HEK293 (cell line): Measurements from ENCODE around the gene ASCC3.

Experiments used
- CTCF ChIA-PET: fragments of 350-600 bp; formaldehyde crosslinking; extraction: SDS; loops from one replicate; lab custom pipeline; 2021; ENCODE audit warnings: antibody characterized with exemption; lab: Yijun Ruan, JAX
- POLR2A ChIA-PET: fragments of 300-600 bp; formaldehyde crosslinking; extraction: SDS; loops from one replicate; lab custom pipeline; 2020; ENCODE audit warnings: antibody characterized with exemption, inconsistent platforms; lab: Yijun Ruan, JAX
- H3K27ac ChIP-seq: fragments of 200-500 bp; sonication (Bioruptor generic); 2 replicates; pipeline ENCODE4 v1.5.1; 2014; ENCODE audit warnings: low read depth, low read length, control low read depth, inconsistent platforms; ENCODE audit errors: extremely low read depth
- H3K36me3 ChIP-seq, 2 experiments: fragments of 200-500 bp in 1 of 2; sonication (Bioruptor generic) in 1 of 2; 1 replicate in 1 of 2; 2 replicates in 1 of 2; pipeline ENCODE4 v1.5.1; 2014 to 2017; ENCODE audit warnings: inconsistent platforms in 2 of 2, low read length in 2 of 2; ENCODE audit not compliant: control insufficient read depth in 2 of 2, insufficient read depth in 1 of 2
- H3K4me1 ChIP-seq: fragments of 200-500 bp; sonication (Bioruptor generic); 2 replicates; pipeline ENCODE4 v1.5.1; 2014; ENCODE audit warnings: mild to moderate bottlenecking, low read length, inconsistent platforms; ENCODE audit not compliant: control insufficient read depth, insufficient read depth
- H3K4me3 ChIP-seq: 2 replicates; pipeline ENCODE4 v1.5.1; 2011; ENCODE audit warnings: low read depth, mild to moderate bottlenecking, control low read depth, low read length, moderate library complexity
- H3K9me3 ChIP-seq: fragments of 200-500 bp; sonication (Bioruptor generic); 2 replicates; pipeline ENCODE4 v1.5.1; 2014; ENCODE audit warnings: low read depth, low read length, inconsistent platforms; ENCODE audit not compliant: control insufficient read depth, insufficient read depth
- AEBP2 ChIP-seq: fragments of 450-650 bp; formaldehyde crosslinking; IDR thresholded peaks from 2 replicates; pipeline ENCODE4 v1.5.1; 2016; ENCODE audit warnings: missing biosample characterization, missing genetic modification characterization, borderline replicate concordance
- PBX3 ChIP-seq: sonication (generic); formaldehyde crosslinking; IDR thresholded peaks from 2 replicates; pipeline ENCODE4 v1.8.1; 2022; ENCODE audit warnings: mild to moderate bottlenecking, moderate library complexity, missing genetic modification reagents
- PRDM1 ChIP-seq: fragments of 450-650 bp; formaldehyde crosslinking; IDR thresholded peaks from 2 replicates; pipeline ENCODE4; 2016; ENCODE audit warnings: missing biosample characterization, missing genetic modification characterization
- REPIN1 ChIP-seq: fragments of 450-650 bp; formaldehyde crosslinking; IDR thresholded peaks from 2 replicates; pipeline ENCODE4 v1.5.1; 2017; ENCODE audit warnings: missing biosample characterization, missing genetic modification characterization, low read depth
- SALL2 ChIP-seq: fragments of 450-650 bp; formaldehyde crosslinking; IDR thresholded peaks from 2 replicates; pipeline ENCODE4 v1.5.0; 2017; ENCODE audit warnings: missing biosample characterization, mild to moderate bottlenecking, missing genetic modification characterization, borderline replicate concordance
- WT1 ChIP-seq: fragments of 450-650 bp; formaldehyde crosslinking; IDR thresholded peaks from 2 replicates; pipeline ENCODE4 v1.5.1; 2016; ENCODE audit warnings: missing biosample characterization, missing genetic modification characterization
- ZBTB11 ChIP-seq: fragments of 450-650 bp; formaldehyde crosslinking; conservative IDR thresholded peaks from 2 replicates; pipeline ENCODE4 v1.5.1; 2016; ENCODE audit warnings: low read depth, missing biosample characterization, missing genetic modification characterization
- ZBTB49 ChIP-seq: fragments of 450-650 bp; formaldehyde crosslinking; IDR thresholded peaks from 2 replicates; pipeline ENCODE4 v1.5.1; 2016; ENCODE audit warnings: missing biosample characterization, missing genetic modification characterization, low read depth
- ZBTB8A ChIP-seq: fragments of 450-650 bp; formaldehyde crosslinking; IDR thresholded peaks from 2 replicates; pipeline ENCODE4 v1.5.1; 2016; ENCODE audit warnings: missing biosample characterization, missing genetic modification characterization
- ZNF157 ChIP-seq: fragments of 450-650 bp; formaldehyde crosslinking; IDR thresholded peaks from 2 replicates; pipeline ENCODE4 v1.5.1; 2016; ENCODE audit warnings: missing biosample characterization, missing genetic modification characterization
- ZNF175 ChIP-seq: fragments of 450-650 bp; formaldehyde crosslinking; IDR thresholded peaks from 2 replicates; pipeline ENCODE4 v1.5.1; 2016; ENCODE audit warnings: missing biosample characterization, missing genetic modification characterization
- ZNF280C ChIP-seq: fragments of 450-650 bp; formaldehyde crosslinking; IDR thresholded peaks from 2 replicates; pipeline ENCODE4 v1.5.1; 2016; ENCODE audit warnings: missing biosample characterization, missing genetic modification characterization
- ZNF341 ChIP-seq: fragments of 450-650 bp; formaldehyde crosslinking; IDR thresholded peaks from 2 replicates; pipeline ENCODE4; 2016; ENCODE audit warnings: low read depth, missing biosample characterization, missing genetic modification characterization
- ZNF398 ChIP-seq: fragments of 450-650 bp; formaldehyde crosslinking; IDR thresholded peaks from 2 replicates; pipeline ENCODE4 v1.5.1; 2017; ENCODE audit warnings: missing biosample characterization, missing genetic modification characterization
- ZNF473 ChIP-seq: fragments of 450-650 bp; formaldehyde crosslinking; IDR thresholded peaks from 2 replicates; pipeline ENCODE4 v1.5.1; 2017; ENCODE audit warnings: missing biosample characterization, missing genetic modification characterization
- ZNF561 ChIP-seq: fragments of 450-650 bp; IDR thresholded peaks from 2 replicates; pipeline ENCODE4 v1.5.1; 2018; ENCODE audit warnings: missing biosample characterization, missing genetic modification characterization, borderline replicate concordance
- ZNF585B ChIP-seq: fragments of 450-650 bp; formaldehyde crosslinking; IDR thresholded peaks from 2 replicates; pipeline ENCODE4 v1.5.1; 2016; ENCODE audit warnings: missing biosample characterization, missing genetic modification characterization
- ZNF624 ChIP-seq: fragments of 450-650 bp; formaldehyde crosslinking; IDR thresholded peaks from 2 replicates; pipeline ENCODE4 v1.5.1; 2017; ENCODE audit warnings: missing biosample characterization, missing genetic modification characterization
- ZNF654 ChIP-seq: fragments of 450-650 bp; formaldehyde crosslinking; IDR thresholded peaks from 2 replicates; pipeline ENCODE4 v1.5.1; 2016; ENCODE audit warnings: low read depth, missing biosample characterization, missing genetic modification characterization
- ZNF776 ChIP-seq: fragments of 450-650 bp; formaldehyde crosslinking; IDR thresholded peaks from 2 replicates; pipeline ENCODE4 v1.5.0; 2017; ENCODE audit warnings: missing biosample characterization, missing genetic modification characterization, borderline replicate concordance
- ZNF785 ChIP-seq: fragments of 450-650 bp; formaldehyde crosslinking; IDR thresholded peaks from 2 replicates; pipeline ENCODE4 v1.5.1; 2016; ENCODE audit warnings: missing biosample characterization, missing genetic modification characterization
- TF ChIP-seq, protein P1 (sequence below): fragments of 450-650 bp; formaldehyde crosslinking; IDR thresholded peaks from 2 replicates; pipeline ENCODE4 v1.5.0; 2017; ENCODE audit warnings: missing biosample characterization, missing genetic modification characterization, borderline replicate concordance

Gene ASCC3

DNA sequence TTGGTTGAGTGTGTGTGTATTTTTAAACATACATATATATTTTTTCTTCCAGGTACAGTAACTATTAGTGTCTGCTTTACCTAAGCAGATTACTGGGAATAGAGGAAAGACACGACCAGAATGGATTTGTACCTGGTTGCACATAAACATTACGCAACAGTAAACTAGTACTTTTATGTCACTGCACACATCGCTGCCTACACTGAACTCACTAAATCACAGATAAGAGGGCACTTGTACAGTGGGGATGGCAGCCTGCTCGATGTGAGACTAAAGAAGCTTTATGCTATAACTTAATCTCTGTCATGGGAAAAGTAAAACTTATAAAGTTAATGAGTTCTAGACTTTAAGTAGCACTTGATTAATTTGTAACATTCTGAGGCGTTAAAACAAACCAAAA lies 326.9 kb downstream of the ASCC3 start (continued):
- TF ChIP-seq AEBP2 (tag by site-specific recombination) (no peak), ZNF473 (tag by site-specific recombination) (no peak), PRDM1 (no peak), ZNF776 (no peak), ZNF561 (tag by site-specific recombination) (peak; percentile 63; the same call in 1 of the 2 replicates), ZBTB11 (no peak), ZNF157 (tag by site-specific recombination) (no peak), SALL2 (no peak), ZNF785 (tag by site-specific recombination) (no peak), ZNF398 (no peak)
- TF ChIP-seq, protein P1, sequence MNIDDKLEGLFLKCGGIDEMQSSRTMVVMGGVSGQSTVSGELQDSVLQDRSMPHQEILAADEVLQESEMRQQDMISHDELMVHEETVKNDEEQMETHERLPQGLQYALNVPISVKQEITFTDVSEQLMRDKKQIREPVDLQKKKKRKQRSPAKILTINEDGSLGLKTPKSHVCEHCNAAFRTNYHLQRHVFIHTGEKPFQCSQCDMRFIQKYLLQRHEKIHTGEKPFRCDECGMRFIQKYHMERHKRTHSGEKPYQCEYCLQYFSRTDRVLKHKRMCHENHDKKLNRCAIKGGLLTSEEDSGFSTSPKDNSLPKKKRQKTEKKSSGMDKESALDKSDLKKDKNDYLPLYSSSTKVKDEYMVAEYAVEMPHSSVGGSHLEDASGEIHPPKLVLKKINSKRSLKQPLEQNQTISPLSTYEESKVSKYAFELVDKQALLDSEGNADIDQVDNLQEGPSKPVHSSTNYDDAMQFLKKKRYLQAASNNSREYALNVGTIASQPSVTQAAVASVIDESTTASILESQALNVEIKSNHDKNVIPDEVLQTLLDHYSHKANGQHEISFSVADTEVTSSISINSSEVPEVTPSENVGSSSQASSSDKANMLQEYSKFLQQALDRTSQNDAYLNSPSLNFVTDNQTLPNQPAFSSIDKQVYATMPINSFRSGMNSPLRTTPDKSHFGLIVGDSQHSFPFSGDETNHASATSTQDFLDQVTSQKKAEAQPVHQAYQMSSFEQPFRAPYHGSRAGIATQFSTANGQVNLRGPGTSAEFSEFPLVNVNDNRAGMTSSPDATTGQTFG (tag by site-specific recombination): no peak

GRCh38 chr6:100553243-100553642 lies 327.9 kb downstream of the ASCC3 start:
- Histone ChIP-seq H3K4me1 (peaks cover 12% of the 10 kb centered on the region; the same call in 1 of the 2 replicates), H3K9me3 (no peaks in the 10 kb centered on the region), H3K27ac (no peak overlapping the region), H3K4me3 (no peak overlapping the region), H3K36me3 (no peaks in the 10 kb centered on the region)
- POLR2A ChIA-PET: no interaction called here
- CTCF ChIA-PET: interaction anchor here (0.7 to 1.4 kb wide), 3 partner anchors 9 to 828 kb away, joined by 3 to 5 read pairs (median 4); no protein-coding TSS in a partner anchor
- TF ChIP-seq PBX3 (no peak), ZNF585B (tag by site-specific recombination) (no peak), ZNF175 (tag by site-specific recombination) (no peak), ZBTB8A (tag by site-specific recombination) (no peak), ZNF341 (tag by site-specific recombination) (no peak), ZNF280C (tag by site-specific recombination) (no peak), ZNF654 (no peak), REPIN1 (tag by site-specific recombination) (no peak), WT1 (tag by site-specific recombination) (peak; percentile 75), ZBTB49 (tag by site-specific recombination) (no peak), ZNF624 (tag by site-specific recombination) (no peak)
